Right lobe of liver (tissue), 6 donors: ENCODE results near the gene ZNF91. TPM values are rescaled to one million over a fixed set of nuclear protein-coding genes. Genes with fewer than 3 reads are reported as not detected.
"Not testable (repeated sequence)": the region's sequence is repeated elsewhere in the genome, so short reads cannot be mapped to it uniquely, and the experiment has no call there.

Experiments
- ATAC-seq, 4 donors: fragments of 200-7000 bp; cut with Tn5 transposase; one replicate each; pipeline ENCODE4 v1.9.1; 2020; ENCODE audit warnings: mild to moderate bottlenecking in 4 of 4, moderate library complexity in 4 of 4
- DNase-seq, 3 donors: peaks; one replicate each; pipeline ENCODE4 v3.0.0-alpha.2; 2020
- H3K27ac ChIP-seq, 3 donors: fragments of 200-600 bp; one replicate each; pipeline ENCODE4 v1.8.0; 2022
- H3K27me3 ChIP-seq, 2 donors: fragments of 200-600 bp; one replicate each; pipeline ENCODE4 v1.8.0; 2022
- H3K36me3 ChIP-seq, 4 donors: fragments of 200-600 bp; sonication (generic) in 1 of 4; one replicate each; pipeline versions ENCODE4 v1.5.1 to v1.8.0; 2017 to 2022; ENCODE audit warnings: control low read depth in 1 of 4
- H3K4me1 ChIP-seq, 4 donors: fragments of 200-600 bp; sonication (generic) in 1 of 4; one replicate each; pipeline versions ENCODE4 v1.5.1 to v1.8.0; 2017 to 2022; ENCODE audit warnings: control low read depth in 1 of 4
- H3K4me3 ChIP-seq, 3 donors: fragments of 200-600 bp; one replicate each; pipeline ENCODE4 v1.8.0; 2022
- H3K9me3 ChIP-seq, 4 donors: fragments of 200-600 bp; sonication (generic) in 1 of 4; one replicate each; pipeline versions ENCODE4 v1.5.1 to v1.8.0; 2017 to 2022; ENCODE audit warnings: control low read depth in 1 of 4
- POLR2A ChIP-seq: fragments of 450-650 bp; IDR thresholded peaks from one replicate; pipeline ENCODE4 v1.6.1; 2017; ENCODE audit warnings: antibody characterized with exemption, mild to moderate bottlenecking
- WGBS: methylation state at CpG from one replicate; pipeline ENCODE4 v1.1.6; 2018; ENCODE audit warnings: low coverage, low lambda C conversion rate; ENCODE audit not compliant: insufficient coverage; ENCODE audit errors: missing lambda C conversion rate; 5-methylcytosine and 5-hydroxymethylcytosine counted together
- intact Hi-C, 2 donors: fragments of 100-400 bp; cut with DNase I; formaldehyde crosslinking; loops; one replicate each; pipeline versions ENCODE4 v1.11.2 to v1.14.1; 2022
- total RNA-seq, 6 experiments: library from RNA; depleted of rRNA in 2 of 6; stranded (reverse); fragments of >200 nt in 2 of 6; fragmentation: NEBNext Ultra II Directional in 3 of 6; extraction: Animal tissue kit (Norgen Biotek cat#: 25700) in 3 of 6; gene quantifications; one replicate each; pipeline versions ENCODE4 v1.1.0 to v1.2.4, GENCODE V29; 2016 to 2023
- TF ChIP-seq, protein P1 (sequence below), 4 donors: fragments of 200-600 bp in 3 of 4; fragments of 450-650 bp in 1 of 4; IDR thresholded peaks; one replicate each; pipeline versions ENCODE4 v1.5.1 to v1.8.0; 2016 to 2022; ENCODE audit warnings: antibody characterized with exemption in 4 of 4, mild to moderate bottlenecking in 2 of 4
- donor health status: DM: no; HTN: yes; CAD: no.
- donor health status: DM: no; HTN: no; CAD: no.
- donor health status: DM: no; HTN: no; CAD: no.
- donor health status: DM: no; HTN: yes; CAD: no.
- donor health status: DM: no; HTN: yes; CAD: no.

Gene ZNF91
- total RNA-seq, 6 experiments from 2014 or later, result 14.4 to 21.0 (median 18.3) TPM

DNA sequence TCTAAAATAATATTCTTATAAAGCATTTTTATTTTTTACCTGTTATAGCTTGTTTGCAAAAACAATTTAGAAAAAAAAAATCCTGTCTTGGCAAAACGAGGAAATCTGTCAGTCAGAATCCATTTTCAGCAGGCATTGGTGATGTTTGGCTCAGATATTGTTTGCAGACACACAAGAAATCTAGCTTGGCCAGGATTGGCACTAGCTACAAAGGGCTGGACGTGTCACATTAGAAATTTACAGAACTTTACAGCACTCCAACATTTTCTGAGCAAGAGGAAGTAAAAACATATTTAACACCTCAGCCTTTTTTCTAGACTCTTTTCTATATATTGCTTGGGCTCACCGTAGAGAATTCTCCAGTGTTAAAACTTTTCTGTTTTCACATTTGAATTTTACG is 9.9 kb downstream of the ZNF91 start:
- intact Hi-C loops, result no loop called here
- no peaks in the 10 kb centered on the region for H3K4me1 ChIP-seq
- ATAC-seq (no peak), DNase-seq (no peak)
- no peak for TF ChIP-seq POLR2A
- TF ChIP-seq, protein P1, sequence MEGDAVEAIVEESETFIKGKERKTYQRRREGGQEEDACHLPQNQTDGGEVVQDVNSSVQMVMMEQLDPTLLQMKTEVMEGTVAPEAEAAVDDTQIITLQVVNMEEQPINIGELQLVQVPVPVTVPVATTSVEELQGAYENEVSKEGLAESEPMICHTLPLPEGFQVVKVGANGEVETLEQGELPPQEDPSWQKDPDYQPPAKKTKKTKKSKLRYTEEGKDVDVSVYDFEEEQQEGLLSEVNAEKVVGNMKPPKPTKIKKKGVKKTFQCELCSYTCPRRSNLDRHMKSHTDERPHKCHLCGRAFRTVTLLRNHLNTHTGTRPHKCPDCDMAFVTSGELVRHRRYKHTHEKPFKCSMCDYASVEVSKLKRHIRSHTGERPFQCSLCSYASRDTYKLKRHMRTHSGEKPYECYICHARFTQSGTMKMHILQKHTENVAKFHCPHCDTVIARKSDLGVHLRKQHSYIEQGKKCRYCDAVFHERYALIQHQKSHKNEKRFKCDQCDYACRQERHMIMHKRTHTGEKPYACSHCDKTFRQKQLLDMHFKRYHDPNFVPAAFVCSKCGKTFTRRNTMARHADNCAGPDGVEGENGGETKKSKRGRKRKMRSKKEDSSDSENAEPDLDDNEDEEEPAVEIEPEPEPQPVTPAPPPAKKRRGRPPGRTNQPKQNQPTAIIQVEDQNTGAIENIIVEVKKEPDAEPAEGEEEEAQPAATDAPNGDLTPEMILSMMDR (IDR thresholded peaks at IDR 0.05), result no peak
- H3K36me3 ChIP-seq, result peaks cover 0 to 38% (median 15%) of the 10 kb centered on the region in 4 donors
- no peak overlapping the region for H3K27ac ChIP-seq
- H3K9me3 ChIP-seq, result peaks cover 0 to 17% (median 6%) of the 10 kb centered on the region in 4 donors
- H3K27me3 ChIP-seq, result no peaks in the 10 kb centered on the region
- H3K4me3 ChIP-seq, result no peak overlapping the region
- 72% methylated on average over 4 of the region's 4 CpGs for WGBS

DNA sequence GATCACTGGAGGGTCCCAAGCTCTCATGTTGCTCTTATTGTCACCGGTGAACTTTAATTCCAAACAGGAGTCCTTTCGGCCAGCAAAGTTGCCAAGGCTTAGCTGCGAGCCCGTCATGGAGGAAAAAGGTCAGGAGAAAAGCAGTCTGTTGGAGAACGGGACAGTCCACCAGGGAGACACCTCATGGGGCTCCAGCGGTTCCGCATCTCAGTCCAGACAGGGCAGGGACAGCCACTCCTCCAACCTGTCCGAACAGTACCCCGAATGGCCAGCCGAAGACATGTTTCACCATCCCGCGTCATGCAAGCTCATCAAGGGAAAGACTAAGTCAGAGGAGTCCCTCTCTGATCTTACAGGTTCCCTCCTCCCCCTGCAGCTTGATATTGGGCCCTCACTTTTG is 10.4 kb downstream of the ZNF91 start:
- intact Hi-C loops, result no loop called here
- Histone ChIP-seq H3K4me3 (no peak overlapping the region), H3K27me3 (no peaks in the 10 kb centered on the region), H3K27ac (no peak overlapping the region), H3K9me3 (peaks cover 0 to 17% (median 6%) of the 10 kb centered on the region in 4 donors), H3K36me3 (peaks cover 0 to 38% (median 15%) of the 10 kb centered on the region in 4 donors), H3K4me1 (no peaks in the 10 kb centered on the region)
- WGBS, result 95% methylated on average over 9 of the region's 12 CpGs
- TF ChIP-seq, protein P1 (IDR thresholded peaks at IDR 0.05), result no peak
- no peak for DNase-seq
- no peak for ATAC-seq

DNA sequence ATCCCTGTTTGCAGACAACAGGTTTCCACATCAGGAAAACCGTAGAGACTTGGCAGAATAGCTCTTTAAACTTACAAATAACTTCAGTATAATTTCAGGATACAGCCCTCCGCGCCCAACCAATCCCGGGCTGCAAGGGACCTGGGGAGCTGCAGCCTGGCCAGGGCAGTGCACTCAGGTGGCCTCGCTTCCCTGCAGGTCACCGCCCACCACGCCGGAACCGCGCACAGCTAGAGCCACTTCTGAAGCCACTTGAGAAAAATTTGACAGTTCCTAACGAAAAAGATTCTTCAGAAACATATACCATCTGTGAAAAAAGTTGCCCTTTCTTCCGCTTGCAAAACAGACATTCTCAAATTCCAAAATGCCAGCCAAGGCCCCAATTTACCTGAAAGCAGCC is 11.1 kb downstream of the ZNF91 start:
- intact Hi-C loops, result no loop called here
- ATAC-seq (no peak), DNase-seq (no peak)
- no peaks in the 10 kb centered on the region for H3K4me1 ChIP-seq
- no peak for TF ChIP-seq POLR2A
- TF ChIP-seq, protein P1 (IDR thresholded peaks at IDR 0.05), result no peak
- WGBS, result 94% methylated on average over 12 of the region's 12 CpGs
- no peak overlapping the region for H3K4me3 ChIP-seq
- H3K9me3 ChIP-seq, result peaks cover 3 to 17% (median 8%) of the 10 kb centered on the region in 4 donors
- peaks cover 0 to 40% (median 17%) of the 10 kb centered on the region in 4 donors for H3K36me3 ChIP-seq
- no peaks in the 10 kb centered on the region for H3K27me3 ChIP-seq
- H3K27ac ChIP-seq, result no peak overlapping the region

DNA sequence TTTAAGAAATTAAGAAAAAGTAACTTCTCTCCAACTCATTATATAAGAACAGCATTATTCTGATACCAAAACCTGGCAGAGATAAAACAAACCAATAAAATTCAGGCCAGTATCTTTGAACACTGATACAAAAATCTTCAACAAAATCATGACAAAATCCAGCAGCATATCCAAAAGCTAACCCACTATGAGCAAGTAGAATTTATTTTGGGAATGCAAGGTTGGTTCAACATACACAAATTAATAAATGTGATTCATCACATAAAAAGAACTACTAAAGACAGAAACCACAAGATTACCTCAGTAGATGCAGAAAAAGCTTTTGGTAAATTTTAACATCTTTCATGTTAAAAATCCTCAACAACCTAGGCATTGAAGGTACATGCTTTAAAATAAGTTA is 12.3 kb downstream of the ZNF91 start:
- intact Hi-C loops, result no loop called here
- Histone ChIP-seq H3K36me3 (peaks cover 0 to 42% (median 15%) of the 10 kb centered on the region in 4 donors), H3K27me3 (no peaks in the 10 kb centered on the region), H3K4me3 (no peak overlapping the region), H3K4me1 (no peaks in the 10 kb centered on the region), H3K9me3 (peaks cover 3 to 25% (median 9%) of the 10 kb centered on the region in 4 donors), H3K27ac (no peak overlapping the region)
- no peak for TF ChIP-seq POLR2A
- TF ChIP-seq, protein P1 (IDR thresholded peaks at IDR 0.05), result no peak
- ATAC-seq, result no peak
- no peak for DNase-seq

DNA sequence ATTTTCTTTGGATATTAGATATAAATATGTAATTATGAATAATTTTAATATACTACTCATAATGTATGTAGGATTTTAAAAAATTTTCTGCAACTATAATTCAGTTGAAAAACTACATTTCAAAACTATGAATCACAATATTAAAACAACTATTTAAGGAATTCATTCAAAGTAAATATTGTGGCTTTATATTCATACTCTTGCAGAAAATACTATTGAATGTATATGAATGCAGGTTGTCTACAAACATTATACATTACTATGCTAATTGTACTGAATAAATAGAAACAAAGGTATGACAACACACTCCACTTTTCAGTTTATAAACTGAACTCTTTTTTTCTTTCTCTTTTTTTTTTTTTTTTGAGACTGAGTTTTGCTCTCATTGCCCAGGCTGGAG is 14.2 kb downstream of the ZNF91 start:
- no peak for TF ChIP-seq POLR2A
- TF ChIP-seq, protein P1 (IDR thresholded peaks at IDR 0.05), result no peak

DNA sequence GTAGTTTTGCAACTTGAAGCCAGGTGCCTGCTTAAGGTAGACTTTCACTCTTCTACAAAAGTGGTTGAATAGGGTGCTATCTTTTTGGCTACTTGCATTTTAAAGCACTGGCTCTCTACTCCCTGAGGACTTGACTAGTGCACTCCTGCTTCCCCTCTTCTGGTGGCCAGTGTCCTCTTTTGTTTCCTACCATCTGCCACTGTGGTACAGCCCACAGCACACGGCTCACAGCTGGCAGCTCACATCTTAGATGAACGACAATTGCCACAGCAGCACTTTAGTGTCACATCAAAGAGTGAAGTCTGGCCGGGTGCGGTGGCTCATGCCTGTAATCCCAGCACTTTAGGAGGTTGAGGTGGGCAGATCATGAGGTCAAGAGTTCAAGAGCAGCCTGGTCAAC is 15.6 kb downstream of the ZNF91 start:
- H3K27ac ChIP-seq, DNase-seq, ATAC-seq, H3K4me3 ChIP-seq, intact Hi-C loops, H3K27me3 ChIP-seq, H3K4me1 ChIP-seq: not testable (repeated sequence)
- 96% methylated on average over 3 of the region's 4 CpGs for WGBS
- H3K36me3 ChIP-seq, result peaks cover 0 to 37% (median 10%) of the 10 kb centered on the region in 4 donors
- H3K9me3 ChIP-seq, result peaks cover 3 to 30% (median 8%) of the 10 kb centered on the region in 4 donors

More for the DNA sequence above, 14.2 kb downstream of the ZNF91 start:
- H3K27ac ChIP-seq, result no peak overlapping the region
- H3K27me3 ChIP-seq, result no peaks in the 10 kb centered on the region
- no peaks in the 10 kb centered on the region for H3K4me1 ChIP-seq
- intact Hi-C loops, result no loop called here
- H3K9me3 ChIP-seq, result peaks cover 3 to 25% (median 7%) of the 10 kb centered on the region in 4 donors
- peaks cover 0 to 37% (median 10%) of the 10 kb centered on the region in 4 donors for H3K36me3 ChIP-seq
- DNase-seq (no peak), ATAC-seq (no peak)
- H3K4me3 ChIP-seq, result no peak overlapping the region
